Keratinocyte (primary cell): Measurements from ENCODE around the gene NMRK2. TPM values are rescaled to one million over a fixed set of nuclear protein-coding genes. Genes with fewer than 3 reads are reported as not detected.
"Not testable (repeated sequence)": the region's sequence is repeated elsewhere in the genome, so short reads cannot be mapped to it uniquely, and the experiment has no call there.

Experiments
- DNase-seq: peaks from one replicate; pipeline ENCODE4 v3.0.0-alpha.2; 2011; ENCODE audit warnings: low read depth, missing footprints, low spot score
- FAIRE-seq: peaks from 2 replicates; lab custom pipeline; 2011; peaks lifted over from hg19 to GRCh38; lab: Jason Lieb, UNC
- H2AFZ ChIP-seq: 2 replicates; pipeline ENCODE4 v1.6.0; 2012; ENCODE audit warnings: low read length, control low read depth, inconsistent platforms; ENCODE audit not compliant: control insufficient read depth
- H3K27ac ChIP-seq: 2 replicates; pipeline ENCODE4 v1.5.1; 2011; ENCODE audit warnings: low read length; ENCODE audit not compliant: control insufficient read depth, insufficient read depth
- H3K27me3 ChIP-seq: 3 replicates; pipeline ENCODE4 v1.6.0; 2011; ENCODE audit warnings: low read length; ENCODE audit not compliant: control insufficient read depth, insufficient read depth; ENCODE audit errors: extremely low read depth
- H3K36me3 ChIP-seq, 2 experiments: 2 replicates in 1 of 2; 3 replicates in 1 of 2; pipeline ENCODE4 v1.5.1; 2011; ENCODE audit warnings: low read length in 2 of 2, mild to moderate bottlenecking in 1 of 2; ENCODE audit not compliant: control insufficient read depth in 2 of 2, insufficient read depth in 2 of 2; ENCODE audit errors: extremely low read depth in 1 of 2
- H3K4me1 ChIP-seq: 3 replicates; pipeline ENCODE4 v1.5.1; 2011; ENCODE audit warnings: low read length; ENCODE audit not compliant: control insufficient read depth, insufficient read depth; ENCODE audit errors: extremely low read depth
- H3K4me2 ChIP-seq: 3 replicates; pipeline ENCODE4 v1.6.0; 2011; ENCODE audit warnings: low read depth, low read length; ENCODE audit not compliant: control insufficient read depth, insufficient read depth; ENCODE audit errors: extremely low read depth
- H3K4me3 ChIP-seq, 3 experiments: fragments of 200-600 bp in 1 of 3; sonication (generic) in 1 of 3; 2 replicates in 2 of 3; 3 replicates in 1 of 3; pipeline ENCODE4 v1.5.1; 2011 to 2016; ENCODE audit warnings: low read length in 3 of 3, mild to moderate bottlenecking in 3 of 3, control low read depth in 2 of 3, inconsistent platforms in 1 of 3, low read depth in 1 of 3, mixed read lengths in 1 of 3, mixed run types in 1 of 3, moderate library complexity in 1 of 3; ENCODE audit not compliant: control insufficient read depth in 2 of 3, insufficient read depth in 2 of 3; ENCODE audit errors: extremely low read depth in 1 of 3
- H3K79me2 ChIP-seq: 2 replicates; pipeline ENCODE4 v1.6.0; 2012; ENCODE audit warnings: low read length; ENCODE audit not compliant: control insufficient read depth, insufficient read depth
- H3K9ac ChIP-seq: 3 replicates; pipeline ENCODE4 v1.6.0; 2011; ENCODE audit warnings: low read length; ENCODE audit not compliant: control insufficient read depth, insufficient read depth; ENCODE audit errors: extremely low read depth
- H3K9me1 ChIP-seq: 3 replicates; pipeline ENCODE4 v1.6.0; 2011; ENCODE audit warnings: low read length; ENCODE audit not compliant: control insufficient read depth, insufficient read depth; ENCODE audit errors: extremely low read depth
- H3K9me3 ChIP-seq: 2 replicates; pipeline ENCODE4 v1.5.1; 2012; ENCODE audit warnings: low read depth, low read length; ENCODE audit not compliant: control insufficient read depth
- H4K20me1 ChIP-seq: 3 replicates; pipeline ENCODE4 v1.6.0; 2011; ENCODE audit warnings: low read length; ENCODE audit not compliant: control insufficient read depth, insufficient read depth; ENCODE audit errors: extremely low read depth
- CTCF ChIP-seq, 3 experiments: IDR thresholded peaks in 1 of 3; conservative IDR thresholded peaks in 1 of 3; optimal IDR thresholded peaks in 1 of 3; 2 replicates in 2 of 3; 3 replicates in 1 of 3; pipeline versions ENCODE3 to v1.5.1; 2011; ENCODE audit warnings: low read length in 3 of 3, mild to moderate bottlenecking in 3 of 3, moderate library complexity in 2 of 3, control low read depth in 1 of 3, inconsistent platforms in 1 of 3; ENCODE audit not compliant: insufficient read depth in 2 of 3; ENCODE audit errors: extremely low read depth in 1 of 3
- EZH2 ChIP-seq: IDR thresholded peaks from one replicate; pipeline ENCODE4 v1.6.1; 2012; ENCODE audit warnings: inconsistent platforms, mild to moderate bottlenecking, low read length, moderate library complexity
- dilution Hi-C: fragments of 300-500 bp; cut with MboI; formaldehyde crosslinking; loops from one replicate; pipeline ENCODE4 v1.7.0; 2020; ENCODE audit warnings: low sequenced_read_pairs; ENCODE audit not compliant: extremely low pct_ligation_motif_present
- polyA plus RNA-seq, 5 experiments: library from polyadenylated mRNA; depleted of rRNA in 3 of 5; stranded (reverse) in 3 of 5; stranded (forward) in 1 of 5; unstranded in 1 of 5; fragments of >200 nt; gene quantifications; 1 replicate in 1 of 5; 2 replicates in 3 of 5; 3 replicates in 1 of 5; pipeline versions ENCODE4 v1.2.1 to v1.2.3, GENCODE V29; 2011 to 2012; ENCODE audit warnings: missing spikeins in 2 of 5, low read depth in 1 of 5, low replicate concordance in 1 of 5

The NMRK2 gene
- polyA plus RNA-seq, 1 donor (not counting 4 experiments of a cell fraction or from before 2014, with no cell fraction given) = not detected

- H3K9me1 ChIP-seq = no peaks in the 10 kb centered on the region
- no peaks in the 10 kb centered on the region for H4K20me1 ChIP-seq
- H3K4me2 ChIP-seq = no peak overlapping the region
- H3K9me3 ChIP-seq = no peaks in the 10 kb centered on the region
- no peak for FAIRE-seq
- TF ChIP-seq EZH2 = no peak
- TF ChIP-seq CTCF (optimal IDR thresholded peaks at IDR 0.05 in 1 of 3, IDR thresholded peaks at IDR 0.05 in 1 of 3, conservative IDR thresholded peaks at IDR 0.05 in 1 of 3; ENCODE audit: extremely low read depth in 1 of 3, insufficient read depth in 2 of 3, low read length in 3 of 3) = no peak
- H3K27ac ChIP-seq = no peak overlapping the region
- H3K36me3 ChIP-seq = no peaks in the 10 kb centered on the region
- no peaks in the 10 kb centered on the region for H3K79me2 ChIP-seq
- no peak for DNase-seq
- no peaks in the 10 kb centered on the region for H3K4me1 ChIP-seq
- H3K4me3 ChIP-seq = no peak overlapping the region
- H3K9ac ChIP-seq = no peak overlapping the region
- dilution Hi-C loops = no loop called here
- no peaks in the 10 kb centered on the region for H3K27me3 ChIP-seq
- no peak overlapping the region for H2AFZ ChIP-seq
These were observed 13.0 kb downstream of the NMRK2 start for GRCh38 chr19:3945838-3946237.

GRCh38 chr19:3947316-3947933 lies 14.6 kb downstream of the NMRK2 start:
- H3K36me3 ChIP-seq, H4K20me1 ChIP-seq, H3K9ac ChIP-seq, H3K4me2 ChIP-seq, H3K9me1 ChIP-seq, FAIRE-seq, H3K27me3 ChIP-seq, H3K79me2 ChIP-seq, H3K4me1 ChIP-seq, dilution Hi-C loops, H3K4me3 ChIP-seq, H3K27ac ChIP-seq, DNase-seq, H2AFZ ChIP-seq, H3K9me3 ChIP-seq: not testable (repeated sequence)

- TF ChIP-seq EZH2 = no peak
- no peak for TF ChIP-seq CTCF (optimal IDR thresholded peaks at IDR 0.05 in 1 of 3, IDR thresholded peaks at IDR 0.05 in 1 of 3, conservative IDR thresholded peaks at IDR 0.05 in 1 of 3; ENCODE audit: extremely low read depth in 1 of 3, insufficient read depth in 2 of 3, low read length in 3 of 3)
- Histone ChIP-seq H3K9me3 (no peaks in the 10 kb centered on the region), H4K20me1 (no peaks in the 10 kb centered on the region), H2AFZ (no peak overlapping the region), H3K79me2 (no peaks in the 10 kb centered on the region), H3K9ac (no peak overlapping the region), H3K4me2 (no peak overlapping the region), H3K36me3 (no peaks in the 10 kb centered on the region), H3K27ac (no peak overlapping the region), H3K4me1 (no peaks in the 10 kb centered on the region), H3K4me3 (no peak overlapping the region), H3K27me3 (no peaks in the 10 kb centered on the region), H3K9me1 (no peaks in the 10 kb centered on the region)
- FAIRE-seq = no peak
- DNase-seq = no peak
- dilution Hi-C loops = no loop called here
These were observed 16.4 kb downstream of the NMRK2 start for GRCh38 chr19:3949294-3949693.
